Activated B cell treated with CpG ODN at 0.5 μM for 24 hours (primary cell): ENCODE data around the gene TCF12. TPM values are rescaled to one million over a fixed set of nuclear protein-coding genes. Genes with fewer than 3 reads are reported as not detected.

Experiments
- ATAC-seq: fragments of 200-7000 bp; cut with Tn5 transposase; one replicate; pipeline ENCODE4 v1.10.0; 2021; ENCODE audit warnings: low read depth, mild to moderate bottlenecking, moderate library complexity
- CTCF ChIA-PET: fragments of 350-600 bp; sonication (Branson Sonifier 250); formaldehyde crosslinking; loops from one replicate; lab custom pipeline; 2021; ENCODE audit warnings: antibody characterized with exemption; lab: Charles Lee
- POLR2A ChIA-PET: fragments of 350-600 bp; sonication (Branson Sonifier 250); formaldehyde crosslinking; loops from one replicate; lab custom pipeline; 2021; ENCODE audit warnings: antibody characterized with exemption; lab: Charles Lee
- DNase-seq: peaks from one replicate; pipeline ENCODE4 v3.0.0; 2022
- H3K27ac Mint-ChIP-seq: one replicate; pipeline ENCODE4 v1.8.0; 2020; ENCODE audit warnings: mixed read lengths
- H3K27me3 Mint-ChIP-seq: one replicate; pipeline ENCODE4 v1.8.0; 2021; ENCODE audit warnings: mixed read lengths
- H3K36me3 Mint-ChIP-seq: one replicate; pipeline ENCODE4 v1.8.0; 2021; ENCODE audit warnings: low read depth, mixed read lengths
- H3K4me1 Mint-ChIP-seq: one replicate; pipeline ENCODE4 v1.8.0; 2021; ENCODE audit warnings: mixed read lengths
- H3K4me3 Mint-ChIP-seq: one replicate; pipeline ENCODE4 v1.8.0; 2020; ENCODE audit warnings: mild to moderate bottlenecking, mixed read lengths
- H3K9me3 Mint-ChIP-seq: one replicate; pipeline ENCODE4 v1.8.0; 2020; ENCODE audit warnings: mixed read lengths
- CTCF ChIP-seq: fragments of 200-600 bp; IDR thresholded peaks from one replicate; pipeline ENCODE4 v1.8.0; 2022; ENCODE audit warnings: antibody characterized with exemption, mild to moderate bottlenecking
- intact Hi-C: fragments of 100-400 bp; cut with micrococcal nuclease; formaldehyde crosslinking; loops from one replicate; pipeline ENCODE4 v1.15.1; 2024
- total RNA-seq: library from RNA; stranded (reverse); gene quantifications from 2 replicates; pipeline ENCODE4 v1.2.3, GENCODE V29; 2022

TCF12 gene
- total RNA-seq, 1 donor from 2014 or later = 119 TPM

- ChIA-PET POLR2A (interaction anchor here (0.6 to 1.8 kb wide), 6 partner anchors 14 to 392 kb away, joined by 3 to 8 read pairs (median 4); no protein-coding TSS in a partner anchor), CTCF (interaction anchor here (0.8 to 8.8 kb wide), 2 partner anchors 162 to 392 kb away, joined by 3 to 202 read pairs; no protein-coding TSS in a partner anchor)
- H3K27ac Mint-ChIP-seq = peak overlapping the region; percentile 10
- H3K36me3 Mint-ChIP-seq = peaks cover 52% of the 10 kb centered on the region
- TF ChIP-seq CTCF = no peak
- H3K4me1 Mint-ChIP-seq = peaks cover 55% of the 10 kb centered on the region
- DNase-seq (no peak), ATAC-seq (no peak)
- no peaks in the 10 kb centered on the region for H3K9me3 Mint-ChIP-seq
- H3K27me3 Mint-ChIP-seq = no peaks in the 10 kb centered on the region
- no peak overlapping the region for H3K4me3 Mint-ChIP-seq
- intact Hi-C loops = loop anchor here (10.0 kb wide), 2 partner anchors 395 to 845 kb away; partner anchors contain the start of genes MNS1 and POLR2M
These were observed 391.7 kb downstream of the TCF12 start for GRCh38 chr15:57309856-57310760.

GRCh38 chr15:57310876-57311275 lies 392.4 kb downstream of the TCF12 start:
- Mint-ChIP-seq H3K4me1 (peaks cover 48% of the 10 kb centered on the region), H3K27ac (peak overlapping the region; percentile 44), H3K27me3 (no peaks in the 10 kb centered on the region), H3K36me3 (peaks cover 46% of the 10 kb centered on the region), H3K4me3 (no peak overlapping the region), H3K9me3 (no peaks in the 10 kb centered on the region)
- intact Hi-C loops = no loop called here
- no peak for TF ChIP-seq CTCF
- CTCF ChIA-PET = interaction anchor here (1.7 kb wide), 1 partner anchor 164 kb away, joined by 5 read pairs; no protein-coding TSS in a partner anchor
- DNase-seq (no peak), ATAC-seq (no peak)
- POLR2A ChIA-PET = interaction anchor here (0.7 to 0.8 kb wide), 3 partner anchors 10 to 211 kb away, joined by 3 to 6 read pairs (median 3); no protein-coding TSS in a partner anchor

- ATAC-seq (no peak), DNase-seq (no peak)
- no peak overlapping the region for H3K27ac Mint-ChIP-seq
- H3K4me1 Mint-ChIP-seq = peaks cover 39% of the 10 kb centered on the region
- ChIA-PET POLR2A (interaction anchor here (1.6 kb wide), 1 partner anchor 11 kb away, joined by 3 read pairs; no protein-coding TSS in a partner anchor), CTCF (interaction anchor here (1.7 kb wide), 1 partner anchor 165 kb away, joined by 5 read pairs; no protein-coding TSS in a partner anchor)
- H3K27me3 Mint-ChIP-seq = no peaks in the 10 kb centered on the region
- H3K9me3 Mint-ChIP-seq = no peaks in the 10 kb centered on the region
- H3K36me3 Mint-ChIP-seq = peaks cover 37% of the 10 kb centered on the region
- intact Hi-C loops = no loop called here
- no peak for TF ChIP-seq CTCF
- H3K4me3 Mint-ChIP-seq = no peak overlapping the region
These were observed 393.5 kb downstream of the TCF12 start for GRCh38 chr15:57312006-57312317.

GRCh38 chr15:57312318-57313133 lies 394.1 kb downstream of the TCF12 start:
- ATAC-seq = no peak
- H3K27me3 Mint-ChIP-seq = no peaks in the 10 kb centered on the region
- H3K4me1 Mint-ChIP-seq = peaks cover 36% of the 10 kb centered on the region
- TF ChIP-seq CTCF = no peak
- intact Hi-C loops = no loop called here
- H3K36me3 Mint-ChIP-seq = peaks cover 34% of the 10 kb centered on the region
- no peak overlapping the region for H3K4me3 Mint-ChIP-seq
- no peaks in the 10 kb centered on the region for H3K9me3 Mint-ChIP-seq
- ChIA-PET CTCF (interaction anchor here (0.8 to 1.7 kb wide), 2 partner anchors 166 kb away, joined by 3 to 5 read pairs; no protein-coding TSS in a partner anchor), POLR2A (interaction anchor here (1.6 kb wide), 1 partner anchor 11 kb away, joined by 3 read pairs; no protein-coding TSS in a partner anchor)
- H3K27ac Mint-ChIP-seq = no peak overlapping the region
- no peak for DNase-seq
